NT2/D1 (cell line): ENCODE measurements around the gene SRPX.

ENCODE experiments used
- SUZ12 ChIP-seq: IDR thresholded peaks from 2 replicates; pipeline ENCODE4 v1.6.1; 2011; ENCODE audit not compliant: insufficient read length, insufficient read depth; ENCODE audit errors: extremely low read depth
- YY1 ChIP-seq: IDR thresholded peaks from 2 replicates; pipeline ENCODE4 v1.6.1; 2011; ENCODE audit not compliant: insufficient read length, insufficient read depth
- ZNF274 ChIP-seq: IDR thresholded peaks from 2 replicates; pipeline ENCODE4 v1.6.1; 2011; ENCODE audit warnings: mild to moderate bottlenecking, low read depth, low read length

- TF ChIP-seq SUZ12 (no peak), YY1 (no peak), ZNF274 (no peak)
These were observed 69.2 kb downstream of the SRPX start for GRCh38 chrX:38151441-38151840.
